ENCODE data around the gene BOLA3. TPM values are rescaled to one million over a fixed set of nuclear protein-coding genes. Genes with fewer than 3 reads are reported as not detected.

The BOLA3 gene
- total and polyA plus RNA-seq, 2 of the 4 experiments (the other 2 are of a cell fraction) = 13.3 to 39.5 TPM

GRCh38 chr2:74110537-74110936 lies 37.2 kb downstream of the BOLA3 start:
- in situ Hi-C loops (cut with MboI; ENCODE audit: low sequenced_read_pairs) = no loop called here
- H3K9ac ChIP-seq (ENCODE audit: low read depth, low read length) = no peak overlapping the region
- intact Hi-C loops (cut with micrococcal nuclease) = no loop called here
- no peak for DNase-seq
- no peak overlapping the region for H3K14ac ChIP-seq (replicated peaks; ENCODE audit: low read depth, low read length)
- no peak overlapping the region for H2AK9ac ChIP-seq (replicated peaks; ENCODE audit: low read depth, low read length, poor library complexity)
- dilution Hi-C loops (cut with HindIII; ENCODE audit: low sequenced_read_pairs, unreplicated experiment) = loop anchor here (25.0 kb wide), 1 partner anchor 273 kb away; the partner anchor contains the start of gene STAMBP
- H4K5ac ChIP-seq (ENCODE audit: low read depth, low read length) = no peak overlapping the region
- CTCF ChIA-PET = no interaction called here
- H2AFZ ChIP-seq (replicated peaks; ENCODE audit: low read length, poor library complexity) = no peak overlapping the region
- no peak overlapping the region for H3K4me2 ChIP-seq (ENCODE audit: low read depth, low read length)
- no peak overlapping the region for H2BK5ac ChIP-seq (ENCODE audit: low read depth, low read length, poor library complexity, severe bottlenecking)
- POLR2A ChIA-PET (ENCODE audit: unreplicated experiment) = no interaction called here
- no peak overlapping the region for H3K27ac ChIP-seq (ENCODE audit: insufficient read depth, low read length)
- H3K23ac ChIP-seq (ENCODE audit: low read depth, low read length) = no peak overlapping the region
- ATAC-seq (ENCODE audit: low read depth) = no peak
- no peaks in the 10 kb centered on the region for H3K4me1 ChIP-seq (ENCODE audit: control insufficient read depth, insufficient read depth, low read length)
- H2BK15ac ChIP-seq (ENCODE audit: low read depth, low read length) = no peak overlapping the region
- no peak overlapping the region for H3K56ac ChIP-seq (ENCODE audit: extremely low read depth, insufficient read depth, low read length)
- no peak overlapping the region for H3K18ac ChIP-seq (ENCODE audit: low read depth, low read length)
- H3K27me3 ChIP-seq (ENCODE audit: control insufficient read depth, insufficient read depth, low read length) = no peaks in the 10 kb centered on the region
- H2AK5ac ChIP-seq (ENCODE audit: low read depth, low read length) = no peak overlapping the region
- H3K79me1 ChIP-seq (ENCODE audit: low read depth in 1 of 2, low read length in 2 of 2) = no peaks in the 10 kb centered on the region
- no peak overlapping the region for H3K4me3 ChIP-seq (ENCODE audit: insufficient read depth, low read depth, low read length)
- H4K91ac ChIP-seq (ENCODE audit: insufficient read depth, low read depth, low read length) = no peak overlapping the region
- no peak overlapping the region for H3K4ac ChIP-seq (ENCODE audit: low read depth, low read length)
- 80% methylated on average over 1 of the region's 3 CpGs; no CpG with 5 or more reads in 1 of the 2 experiments for WGBS, 2 experiments (ENCODE audit: extremely low coverage in 2 of 2, insufficient read length in 1 of 2)
- BruUV-seq (replicated peaks) = no TSS peak
- TF ChIP-seq MAFK (IDR thresholded peaks at IDR 0.05; ENCODE audit: low read depth, low read length) (no peak), RCOR1 (IDR thresholded peaks at IDR 0.05; ENCODE audit: insufficient replicate concordance, low read length) (no peak), CHD1 (IDR thresholded peaks at IDR 0.05; ENCODE audit: low read depth, low read length) (no peak), POLR2A (IDR thresholded peaks at IDR 0.05; ENCODE audit: low read depth, low read length) (no peak), FOS (IDR thresholded peaks at IDR 0.05; ENCODE audit: low read depth, low read length) (no peak), RAD21 (IDR thresholded peaks at IDR 0.05; ENCODE audit: low read length) (no peak)
- H4K8ac ChIP-seq (ENCODE audit: low read depth in 2 of 2, low read length in 2 of 2) = no peak overlapping the region
- no peaks in the 10 kb centered on the region for H4K20me1 ChIP-seq (ENCODE audit: insufficient read depth, low read length)
- no peaks in the 10 kb centered on the region for H3K36me3 ChIP-seq (ENCODE audit: control insufficient read depth, insufficient read depth, low read length)
- no peak overlapping the region for H2BK20ac ChIP-seq (ENCODE audit: low read depth, low read length)
- H2BK120ac ChIP-seq (ENCODE audit: low read depth, low read length) = no peak overlapping the region
- no peaks in the 10 kb centered on the region for H3K9me3 ChIP-seq (ENCODE audit: control insufficient read depth, insufficient read depth, low read length)
- no peaks in the 10 kb centered on the region for H3K9me1 ChIP-seq (ENCODE audit: insufficient read depth, low read length)
